ENCODE measurements around the gene NACC1.

The NACC1 gene

GRCh38 chr19:13087795-13088537 lies 30.1 kb upstream of the NACC1 start:
- TF ChIP-seq TAF1 (IDR thresholded peaks at IDR 0.05; ENCODE audit: low read depth) = no peak
- TF ChIP-seq CREB1 (IDR thresholded peaks at IDR 0.05; ENCODE audit: low read depth) = no peak
- no peak for TF ChIP-seq FOXM1 (IDR thresholded peaks at IDR 0.05; ENCODE audit: borderline replicate concordance, low read depth)
- no peak for TF ChIP-seq USF1 (IDR thresholded peaks at IDR 0.05)
- no peak for TF ChIP-seq REST (IDR thresholded peaks at IDR 0.05; ENCODE audit: low read depth)
- no peak for TF ChIP-seq EGR1 (IDR thresholded peaks at IDR 0.05)
- TF ChIP-seq CEBPB (IDR thresholded peaks at IDR 0.05) = no peak
- no peak for TF ChIP-seq MAX (IDR thresholded peaks at IDR 0.05)
- no peak for TF ChIP-seq ZBTB7A (IDR thresholded peaks at IDR 0.05; ENCODE audit: low read depth)

GRCh38 chr19:13089139-13089856 lies 28.8 kb upstream of the NACC1 start:
- TF ChIP-seq YY1 (IDR thresholded peaks at IDR 0.05; ENCODE audit: low read depth) = no peak
- TF ChIP-seq EGR1 (IDR thresholded peaks at IDR 0.05) = no peak
- no peak for TF ChIP-seq RAD21 (IDR thresholded peaks at IDR 0.05; ENCODE audit: low read depth)
- TF ChIP-seq ZBTB7A (IDR thresholded peaks at IDR 0.05; ENCODE audit: low read depth) = no peak
- no peak for TF ChIP-seq FOXM1 (IDR thresholded peaks at IDR 0.05; ENCODE audit: borderline replicate concordance, low read depth)
- TF ChIP-seq CEBPB (IDR thresholded peaks at IDR 0.05) = no peak
- TF ChIP-seq TCF12 (IDR thresholded peaks at IDR 0.05; ENCODE audit: low read depth) = no peak
- TF ChIP-seq CREB1 (IDR thresholded peaks at IDR 0.05; ENCODE audit: low read depth) = no peak
- no peak for TF ChIP-seq TAF1 (IDR thresholded peaks at IDR 0.05; ENCODE audit: low read depth)
- no peak for TF ChIP-seq MAX (IDR thresholded peaks at IDR 0.05)
- TF ChIP-seq TEAD4 (IDR thresholded peaks at IDR 0.05) = no peak

- TF ChIP-seq RAD21 (IDR thresholded peaks at IDR 0.05; ENCODE audit: low read depth) (no peak), FOXM1 (IDR thresholded peaks at IDR 0.05; ENCODE audit: borderline replicate concordance, low read depth) (no peak), NFIC (IDR thresholded peaks at IDR 0.05) (no peak), CREB1 (IDR thresholded peaks at IDR 0.05; ENCODE audit: low read depth) (no peak), REST (IDR thresholded peaks at IDR 0.05; ENCODE audit: low read depth) (no peak), EGR1 (IDR thresholded peaks at IDR 0.05) (no peak), TCF12 (IDR thresholded peaks at IDR 0.05; ENCODE audit: low read depth) (no peak), CEBPB (IDR thresholded peaks at IDR 0.05) (no peak), TEAD4 (IDR thresholded peaks at IDR 0.05) (no peak), ZBTB7A (IDR thresholded peaks at IDR 0.05; ENCODE audit: low read depth) (no peak), USF1 (IDR thresholded peaks at IDR 0.05) (no peak)
Observed at GRCh38 chr19:13089857-13090507, 28.1 kb upstream of the NACC1 start.

- TF ChIP-seq CEBPB (IDR thresholded peaks at IDR 0.05) = no peak
- no peak for TF ChIP-seq TAF1 (IDR thresholded peaks at IDR 0.05; ENCODE audit: low read depth)
- no peak for TF ChIP-seq NFIC (IDR thresholded peaks at IDR 0.05)
- TF ChIP-seq REST (IDR thresholded peaks at IDR 0.05; ENCODE audit: low read depth) = no peak
- no peak for TF ChIP-seq MAX (IDR thresholded peaks at IDR 0.05)
- no peak for TF ChIP-seq TCF12 (IDR thresholded peaks at IDR 0.05; ENCODE audit: low read depth)
- no peak for TF ChIP-seq TEAD4 (IDR thresholded peaks at IDR 0.05)
- TF ChIP-seq EP300 (IDR thresholded peaks at IDR 0.05; ENCODE audit: borderline replicate concordance) = no peak
- no peak for TF ChIP-seq YY1 (IDR thresholded peaks at IDR 0.05; ENCODE audit: low read depth)
- no peak for TF ChIP-seq FOXM1 (IDR thresholded peaks at IDR 0.05; ENCODE audit: borderline replicate concordance, low read depth)
Observed at GRCh38 chr19:13090511-13091231, 27.4 kb upstream of the NACC1 start.
